ENCODE measurements around the gene TRPV6.

Gene TRPV6

DNA sequence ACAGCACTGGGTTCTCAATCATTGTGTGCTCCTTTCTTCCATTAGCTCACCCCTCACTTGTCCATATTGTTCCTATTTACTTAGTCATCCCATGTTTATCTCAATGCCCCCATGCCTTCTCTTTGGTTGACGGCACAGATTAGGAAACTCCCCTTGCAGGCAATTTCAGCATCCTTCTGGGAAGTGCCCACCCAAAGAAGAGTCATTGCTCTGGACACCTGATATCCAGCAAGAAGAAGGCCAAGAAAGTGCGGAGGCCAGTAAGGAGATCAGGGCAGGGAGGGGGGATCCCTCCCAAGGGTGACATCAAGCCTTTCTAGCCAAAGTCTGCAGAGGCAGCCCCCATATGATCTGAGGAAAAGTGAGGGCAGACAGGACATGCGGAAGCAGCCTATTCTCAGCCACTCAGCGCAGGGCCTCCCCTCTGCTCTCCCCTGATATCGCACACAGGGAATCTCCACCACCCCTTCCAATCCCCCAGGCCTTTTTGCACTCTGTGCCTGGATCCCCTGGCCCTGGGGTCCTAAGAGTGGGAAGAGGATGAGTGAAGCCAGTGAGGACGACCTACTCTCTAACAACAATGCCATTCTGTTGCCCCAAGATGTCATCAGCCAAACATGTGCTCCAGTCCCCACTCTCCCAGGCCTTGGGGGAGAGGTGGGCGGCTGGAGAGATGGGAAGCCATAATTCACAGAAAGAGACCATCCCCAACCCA, 1.8 kb downstream of the TRPV6 start:
- Histone ChIP-seq H3K27me3 (ENCODE audit: insufficient read depth, low read depth) (no peaks in the 10 kb centered on the region), H3K27ac (no peak overlapping the region), H3K79me2 (ENCODE audit: insufficient read depth, low read depth) (no peaks in the 10 kb centered on the region), H3K9ac (no peak overlapping the region), H2AFZ (ENCODE audit: low read depth) (no peak overlapping the region), H3K4me3 (IDR thresholded peaks at IDR 0.05; ENCODE audit: insufficient read depth, low read depth, low read length) (no peak overlapping the region), H4K20me1 (ENCODE audit: insufficient read depth) (no peaks in the 10 kb centered on the region), H3K4me2 (no peak overlapping the region), H3K36me3 (ENCODE audit: insufficient read depth) (no peaks in the 10 kb centered on the region), H3K4me1 (ENCODE audit: low read depth, poor library complexity, severe bottlenecking) (no peaks in the 10 kb centered on the region)
- TF ChIP-seq, protein P1, sequence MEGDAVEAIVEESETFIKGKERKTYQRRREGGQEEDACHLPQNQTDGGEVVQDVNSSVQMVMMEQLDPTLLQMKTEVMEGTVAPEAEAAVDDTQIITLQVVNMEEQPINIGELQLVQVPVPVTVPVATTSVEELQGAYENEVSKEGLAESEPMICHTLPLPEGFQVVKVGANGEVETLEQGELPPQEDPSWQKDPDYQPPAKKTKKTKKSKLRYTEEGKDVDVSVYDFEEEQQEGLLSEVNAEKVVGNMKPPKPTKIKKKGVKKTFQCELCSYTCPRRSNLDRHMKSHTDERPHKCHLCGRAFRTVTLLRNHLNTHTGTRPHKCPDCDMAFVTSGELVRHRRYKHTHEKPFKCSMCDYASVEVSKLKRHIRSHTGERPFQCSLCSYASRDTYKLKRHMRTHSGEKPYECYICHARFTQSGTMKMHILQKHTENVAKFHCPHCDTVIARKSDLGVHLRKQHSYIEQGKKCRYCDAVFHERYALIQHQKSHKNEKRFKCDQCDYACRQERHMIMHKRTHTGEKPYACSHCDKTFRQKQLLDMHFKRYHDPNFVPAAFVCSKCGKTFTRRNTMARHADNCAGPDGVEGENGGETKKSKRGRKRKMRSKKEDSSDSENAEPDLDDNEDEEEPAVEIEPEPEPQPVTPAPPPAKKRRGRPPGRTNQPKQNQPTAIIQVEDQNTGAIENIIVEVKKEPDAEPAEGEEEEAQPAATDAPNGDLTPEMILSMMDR (conservative IDR thresholded peaks at IDR 0.05; ENCODE audit: low read depth, low read length) = no peak

DNA sequence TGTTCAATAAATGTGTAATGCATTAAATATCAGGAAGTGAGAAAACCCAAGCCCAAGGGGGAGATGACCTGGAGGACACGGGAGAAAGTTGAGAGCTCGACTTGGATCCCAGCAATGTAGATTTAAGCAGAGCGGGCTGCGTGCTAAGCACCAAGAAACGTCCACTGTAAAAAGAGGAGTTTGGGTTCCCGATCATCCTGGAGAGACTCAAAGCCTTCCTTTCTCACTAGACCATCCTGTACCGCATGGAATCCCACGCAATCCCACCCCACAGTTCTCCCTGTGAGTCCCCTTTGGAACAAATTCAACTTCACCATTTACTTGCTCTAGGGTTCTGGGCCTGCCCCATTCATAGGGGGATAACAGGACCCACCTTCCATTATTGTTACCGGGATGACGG, 2.4 kb downstream of the TRPV6 start:
- no peak overlapping the region for H2AFZ ChIP-seq (ENCODE audit: low read depth)
- H3K9ac ChIP-seq = no peak overlapping the region
- H3K4me1 ChIP-seq (ENCODE audit: low read depth, poor library complexity, severe bottlenecking) = no peaks in the 10 kb centered on the region
- no peaks in the 10 kb centered on the region for H4K20me1 ChIP-seq (ENCODE audit: insufficient read depth)
- no peaks in the 10 kb centered on the region for H3K27me3 ChIP-seq (ENCODE audit: insufficient read depth, low read depth)
- no peaks in the 10 kb centered on the region for H3K79me2 ChIP-seq (ENCODE audit: insufficient read depth, low read depth)
- H3K4me3 ChIP-seq (IDR thresholded peaks at IDR 0.05; ENCODE audit: insufficient read depth, low read depth, low read length) = no peak overlapping the region
- no peaks in the 10 kb centered on the region for H3K36me3 ChIP-seq (ENCODE audit: insufficient read depth)
- no peak overlapping the region for H3K4me2 ChIP-seq
- no peak overlapping the region for H3K27ac ChIP-seq
- TF ChIP-seq, protein P1 (conservative IDR thresholded peaks at IDR 0.05; ENCODE audit: low read depth, low read length) = no peak

- Histone ChIP-seq H3K9ac (no peak overlapping the region), H3K79me2 (ENCODE audit: insufficient read depth, low read depth) (no peaks in the 10 kb centered on the region), H3K36me3 (ENCODE audit: insufficient read depth) (no peaks in the 10 kb centered on the region), H4K20me1 (ENCODE audit: insufficient read depth) (no peaks in the 10 kb centered on the region), H3K4me1 (ENCODE audit: low read depth, poor library complexity, severe bottlenecking) (no peaks in the 10 kb centered on the region), H2AFZ (ENCODE audit: low read depth) (no peak overlapping the region), H3K27ac (no peak overlapping the region), H3K27me3 (ENCODE audit: insufficient read depth, low read depth) (no peaks in the 10 kb centered on the region), H3K4me2 (no peak overlapping the region), H3K4me3 (IDR thresholded peaks at IDR 0.05; ENCODE audit: insufficient read depth, low read depth, low read length) (no peak overlapping the region)
- TF ChIP-seq, protein P1 (conservative IDR thresholded peaks at IDR 0.05; ENCODE audit: low read depth, low read length) = no peak
Observed at GRCh38 chr7:142882338-142882678, 3.2 kb downstream of the TRPV6 start.

DNA sequence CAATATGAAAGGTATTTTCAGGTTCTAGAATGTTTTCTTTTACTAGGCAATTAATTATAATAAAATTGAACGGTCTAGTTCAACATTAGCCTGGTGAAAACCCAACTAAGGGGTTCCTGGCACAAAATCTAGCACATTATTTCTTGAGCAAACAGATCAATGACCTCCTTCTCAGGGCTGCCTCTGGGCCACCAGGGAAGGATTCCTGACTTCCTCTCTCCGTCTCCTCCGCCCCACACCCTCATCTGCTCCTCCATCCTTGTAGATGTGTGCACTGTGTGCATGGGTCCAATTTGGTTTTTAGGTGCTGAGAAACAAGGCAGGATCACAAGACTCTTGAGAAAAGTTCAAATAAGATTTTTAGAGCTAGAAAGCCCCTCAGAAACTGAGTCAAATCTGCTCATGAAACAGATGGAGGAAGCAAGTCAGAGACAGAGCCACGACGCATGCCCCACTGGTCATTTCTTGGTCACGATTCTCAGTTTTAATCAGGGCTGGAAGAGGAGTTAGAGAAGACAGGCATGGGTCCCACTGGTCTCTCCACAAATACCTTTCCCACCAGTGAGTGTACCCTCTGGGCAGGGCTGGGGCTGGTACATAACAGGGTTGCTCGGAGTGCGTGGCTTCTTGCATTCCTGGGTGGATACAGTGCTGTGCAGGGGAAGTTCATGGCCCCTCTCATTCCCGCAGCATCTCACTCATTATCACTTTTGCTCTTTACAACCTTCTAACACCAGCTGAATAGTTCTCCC, 3.8 kb downstream of the TRPV6 start:
- Histone ChIP-seq H3K79me2 (ENCODE audit: insufficient read depth, low read depth) (no peaks in the 10 kb centered on the region), H3K27ac (no peak overlapping the region), H3K4me3 (IDR thresholded peaks at IDR 0.05; ENCODE audit: insufficient read depth, low read depth, low read length) (no peak overlapping the region), H4K20me1 (ENCODE audit: insufficient read depth) (no peaks in the 10 kb centered on the region), H3K36me3 (ENCODE audit: insufficient read depth) (no peaks in the 10 kb centered on the region), H3K9ac (no peak overlapping the region), H3K4me2 (no peak overlapping the region), H2AFZ (ENCODE audit: low read depth) (no peak overlapping the region), H3K27me3 (ENCODE audit: insufficient read depth, low read depth) (no peaks in the 10 kb centered on the region), H3K4me1 (ENCODE audit: low read depth, poor library complexity, severe bottlenecking) (no peaks in the 10 kb centered on the region)
- TF ChIP-seq, protein P1 (conservative IDR thresholded peaks at IDR 0.05; ENCODE audit: low read depth, low read length) = no peak

Data from KMS-11 (cell line).